ENCODE measurements around the gene ADAMTS10.
"Not testable (repeated sequence)": the region's sequence is repeated elsewhere in the genome, so short reads cannot be mapped to it uniquely, and the experiment has no call there.

Gene ADAMTS10

DNA sequence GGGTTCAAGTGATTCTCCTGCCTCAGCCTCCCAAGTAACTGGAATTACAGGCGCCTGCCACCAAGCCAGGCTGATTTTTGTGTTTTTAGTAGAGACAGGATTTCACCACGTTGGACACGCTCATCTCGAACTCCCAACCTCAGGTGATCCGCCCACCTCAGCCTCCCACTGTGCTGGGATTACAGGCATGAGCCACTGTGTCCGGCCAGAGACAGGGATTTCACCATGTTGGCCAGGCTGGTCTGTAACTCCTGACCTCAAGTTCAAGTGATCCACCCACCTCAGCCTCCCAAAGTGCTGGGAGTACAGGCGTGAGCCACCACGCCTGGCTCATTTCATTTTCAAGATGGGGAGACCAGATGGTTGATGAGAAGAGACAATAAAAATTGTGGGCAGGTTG, 45.6 kb downstream of the ADAMTS10 start:
- not testable (repeated sequence) for H3K9me3 ChIP-seq (ENCODE audit: control insufficient read depth in 2 of 2, low read length in 2 of 2); H3K4me1 ChIP-seq (ENCODE audit: control insufficient read depth, insufficient read depth, low read length); H3K27ac ChIP-seq (ENCODE audit: low read length); H3K4me3 ChIP-seq (ENCODE audit: low read length in 2 of 2); H3K36me3 ChIP-seq (ENCODE audit: control insufficient read depth in 2 of 2, insufficient read depth in 2 of 2, low read length in 2 of 2); H3K27me3 ChIP-seq (ENCODE audit: control insufficient read depth in 1 of 2, insufficient read depth in 2 of 2, low read length in 2 of 2); H3K9ac ChIP-seq (ENCODE audit: low read length in 2 of 2)

DNA sequence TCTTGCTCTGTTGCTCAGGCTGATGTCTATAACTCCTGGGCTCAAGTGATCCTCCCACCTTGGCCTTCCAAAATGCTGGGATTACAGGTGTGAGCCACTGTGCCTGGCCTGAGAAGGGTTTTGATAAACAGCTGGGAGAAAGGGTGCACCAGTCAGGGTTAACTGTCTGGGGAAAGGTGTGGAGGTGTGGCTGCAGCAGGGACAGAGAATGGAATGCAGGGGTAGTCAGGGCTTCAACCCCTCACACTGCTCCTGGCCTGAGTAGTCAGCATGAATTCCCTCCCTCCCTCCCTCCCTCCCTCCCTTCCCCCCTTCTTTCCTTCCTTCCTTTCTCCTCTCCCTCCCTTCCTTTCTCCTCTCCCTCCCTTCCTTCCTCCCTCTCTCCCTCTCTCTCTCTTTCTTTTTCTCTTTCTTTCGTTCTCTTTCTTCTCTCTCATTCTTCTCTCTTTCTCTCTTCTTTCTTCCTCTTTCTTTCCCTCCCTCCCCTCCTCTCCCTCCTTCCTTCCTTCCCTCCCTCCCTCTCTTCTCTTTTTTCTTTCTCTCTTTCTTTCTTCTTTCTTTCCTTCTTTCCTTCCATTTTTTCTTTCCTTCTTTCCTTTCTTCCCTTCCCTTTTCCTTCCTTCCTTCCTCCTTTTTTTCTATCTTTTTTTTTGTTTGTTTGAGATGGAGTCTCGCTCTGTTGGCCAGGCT, 49.3 kb downstream of the ADAMTS10 start:
- Histone ChIP-seq H3K27me3 (ENCODE audit: control insufficient read depth in 1 of 2, insufficient read depth in 2 of 2, low read length in 2 of 2) (no peaks in the 10 kb centered on the region), H3K9me3 (ENCODE audit: control insufficient read depth in 2 of 2, low read length in 2 of 2) (no peaks in the 10 kb centered on the region), H3K4me1 (ENCODE audit: control insufficient read depth, insufficient read depth, low read length) (no peaks in the 10 kb centered on the region), H3K36me3 (ENCODE audit: control insufficient read depth in 2 of 2, insufficient read depth in 2 of 2, low read length in 2 of 2) (no peaks in the 10 kb centered on the region), H3K27ac (ENCODE audit: low read length) (no peak overlapping the region), H3K4me3 (ENCODE audit: low read length in 2 of 2) (no peak overlapping the region), H3K9ac (ENCODE audit: low read length in 2 of 2) (no peak overlapping the region)

DNA sequence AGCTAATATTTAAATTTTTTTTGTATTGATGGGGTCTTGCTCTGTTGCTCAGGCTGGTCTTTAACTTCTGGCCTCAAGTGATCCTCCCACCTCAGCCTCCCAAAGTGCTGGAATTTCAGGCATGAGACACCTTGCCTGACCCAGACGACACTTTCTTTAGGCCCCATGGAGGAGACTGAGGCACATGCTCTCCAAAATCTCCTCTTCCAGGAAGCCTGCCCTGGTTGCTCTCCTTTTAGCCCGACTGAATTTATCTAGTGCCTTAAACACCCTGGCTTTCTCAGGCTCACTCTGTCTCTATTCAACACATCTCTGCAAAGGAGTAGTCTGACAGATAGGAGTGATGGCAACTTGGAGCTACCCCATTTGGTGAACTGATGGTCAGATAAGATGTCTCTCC, 52.2 kb downstream of the ADAMTS10 start:
- Histone ChIP-seq H3K4me1 (ENCODE audit: control insufficient read depth, insufficient read depth, low read length) (no peaks in the 10 kb centered on the region), H3K9ac (ENCODE audit: low read length in 2 of 2) (no peak overlapping the region), H3K27me3 (ENCODE audit: control insufficient read depth in 1 of 2, insufficient read depth in 2 of 2, low read length in 2 of 2) (no peaks in the 10 kb centered on the region)

DNA sequence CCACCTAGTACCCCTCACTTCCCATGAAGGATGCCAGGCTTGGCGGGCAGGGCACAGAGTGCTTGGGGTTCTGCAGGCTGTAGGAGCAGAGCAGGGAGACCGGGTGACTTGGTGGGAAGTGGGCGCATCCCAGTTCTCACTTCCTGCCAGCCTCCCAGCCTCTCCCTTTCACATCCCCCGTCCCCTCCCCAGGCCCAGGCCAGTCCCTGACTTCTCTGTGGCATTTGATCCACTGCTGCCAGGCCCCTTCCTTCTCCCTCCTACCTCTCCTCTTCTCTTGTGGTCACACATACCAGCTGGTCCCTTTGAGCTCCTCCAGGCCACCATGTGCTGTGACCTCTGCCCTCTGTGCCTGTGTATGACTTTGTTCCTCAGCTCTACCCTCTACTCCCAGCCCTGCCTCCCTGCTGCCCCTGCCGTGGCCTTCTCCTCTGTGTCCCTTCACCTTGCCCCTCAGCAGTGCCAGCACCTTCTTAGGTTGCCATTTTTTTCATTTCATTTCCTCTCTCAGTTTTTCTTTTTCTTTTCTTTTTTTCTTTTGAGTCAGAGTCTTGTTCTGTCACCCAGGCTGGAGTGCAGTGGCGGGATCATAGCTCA, 52.8 kb downstream of the ADAMTS10 start:
- no peaks in the 10 kb centered on the region for H3K9me3 ChIP-seq (ENCODE audit: control insufficient read depth in 2 of 2, low read length in 2 of 2)
- H3K9ac ChIP-seq (ENCODE audit: low read length in 2 of 2) = no peak overlapping the region
- H3K27ac ChIP-seq (ENCODE audit: low read length) = no peak overlapping the region
- no peak overlapping the region for H3K4me3 ChIP-seq (ENCODE audit: low read length in 2 of 2)
- no peaks in the 10 kb centered on the region for H3K4me1 ChIP-seq (ENCODE audit: control insufficient read depth, insufficient read depth, low read length)
- no peaks in the 10 kb centered on the region for H3K36me3 ChIP-seq (ENCODE audit: control insufficient read depth in 2 of 2, insufficient read depth in 2 of 2, low read length in 2 of 2)
- H3K27me3 ChIP-seq (ENCODE audit: control insufficient read depth in 1 of 2, insufficient read depth in 2 of 2, low read length in 2 of 2) = no peaks in the 10 kb centered on the region

More for the DNA sequence above, 52.2 kb downstream of the ADAMTS10 start:
- no peak overlapping the region for H3K27ac ChIP-seq (ENCODE audit: low read length)
- no peaks in the 10 kb centered on the region for H3K9me3 ChIP-seq (ENCODE audit: control insufficient read depth in 2 of 2, low read length in 2 of 2)
- H3K36me3 ChIP-seq (ENCODE audit: control insufficient read depth in 2 of 2, insufficient read depth in 2 of 2, low read length in 2 of 2) = no peaks in the 10 kb centered on the region
- H3K4me3 ChIP-seq (ENCODE audit: low read length in 2 of 2) = no peak overlapping the region

DNA sequence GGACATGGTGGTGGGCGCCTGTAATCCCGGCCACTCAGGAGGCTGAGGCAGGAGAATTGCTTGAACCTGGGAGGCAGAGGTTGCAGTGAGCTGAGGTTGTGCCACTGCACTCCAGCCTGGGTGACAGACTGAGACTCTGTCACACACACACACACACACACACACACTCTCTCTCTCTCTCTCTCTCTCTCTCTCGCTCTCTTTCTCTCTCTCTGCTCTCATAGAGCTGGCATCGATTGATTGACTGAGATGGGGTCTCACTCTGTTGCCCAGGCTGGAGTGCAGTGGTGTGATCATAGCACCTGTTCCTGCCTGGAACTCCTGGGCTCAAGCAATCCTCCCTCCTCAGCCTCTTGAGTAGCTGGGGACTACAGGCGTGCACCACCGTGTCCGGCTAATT, 56.8 kb downstream of the ADAMTS10 start:
- not testable (repeated sequence) for H3K9ac ChIP-seq (ENCODE audit: low read length in 2 of 2); H3K27ac ChIP-seq (ENCODE audit: low read length); H3K36me3 ChIP-seq (ENCODE audit: control insufficient read depth in 2 of 2, insufficient read depth in 2 of 2, low read length in 2 of 2); H3K9me3 ChIP-seq (ENCODE audit: control insufficient read depth in 2 of 2, low read length in 2 of 2); H3K4me3 ChIP-seq (ENCODE audit: low read length in 2 of 2); H3K27me3 ChIP-seq (ENCODE audit: control insufficient read depth in 1 of 2, insufficient read depth in 2 of 2, low read length in 2 of 2); H3K4me1 ChIP-seq (ENCODE audit: control insufficient read depth, insufficient read depth, low read length)

DNA sequence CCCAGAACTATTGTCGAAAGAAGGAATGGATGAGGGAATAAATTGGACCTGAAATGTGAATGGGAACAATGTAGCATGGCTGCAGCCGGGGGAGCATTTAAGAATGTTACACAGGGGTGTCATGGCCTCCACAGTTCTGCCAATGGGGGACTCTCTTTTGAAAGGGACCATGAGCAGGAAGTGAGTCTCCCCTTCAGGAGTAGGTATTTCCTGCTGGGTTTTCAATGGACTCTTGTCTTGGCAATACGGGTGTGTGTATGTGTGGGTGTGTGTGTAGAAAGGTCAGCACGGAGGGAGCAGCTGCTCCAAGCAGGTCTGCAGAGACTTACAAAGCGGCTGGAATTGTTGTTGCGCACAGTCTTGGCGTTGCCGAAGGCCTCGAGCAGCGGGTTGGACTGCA, 57.7 kb downstream of the ADAMTS10 start:
- Histone ChIP-seq H3K36me3 (ENCODE audit: control insufficient read depth in 2 of 2, insufficient read depth in 2 of 2, low read length in 2 of 2) (no peaks in the 10 kb centered on the region), H3K9ac (ENCODE audit: low read length in 2 of 2) (no peak overlapping the region), H3K4me1 (ENCODE audit: control insufficient read depth, insufficient read depth, low read length) (no peaks in the 10 kb centered on the region), H3K27ac (ENCODE audit: low read length) (no peak overlapping the region), H3K4me3 (ENCODE audit: low read length in 2 of 2) (no peak overlapping the region), H3K27me3 (ENCODE audit: control insufficient read depth in 1 of 2, insufficient read depth in 2 of 2, low read length in 2 of 2) (no peaks in the 10 kb centered on the region), H3K9me3 (ENCODE audit: control insufficient read depth in 2 of 2, low read length in 2 of 2) (no peaks in the 10 kb centered on the region)

DNA sequence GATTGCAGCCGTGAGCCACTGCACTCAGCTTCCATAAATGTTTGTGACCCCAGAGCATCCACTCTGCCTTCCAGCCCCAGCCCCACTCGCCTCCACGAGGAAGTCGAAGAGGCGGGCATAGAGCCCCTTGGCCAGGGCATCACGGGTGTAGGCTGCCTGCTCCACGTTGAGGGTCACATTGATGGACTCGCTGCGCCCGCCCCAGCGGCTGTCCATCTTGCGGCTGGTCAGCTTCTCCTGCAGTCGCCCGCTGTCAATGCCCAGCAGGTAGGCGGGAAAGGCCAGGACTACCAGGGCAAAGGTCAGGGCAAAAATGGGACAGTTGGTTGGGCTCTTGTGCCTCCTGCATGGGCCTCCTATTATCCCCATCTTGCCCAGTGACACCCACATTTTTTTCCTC, 60.4 kb downstream of the ADAMTS10 start:
- Histone ChIP-seq H3K9me3 (ENCODE audit: control insufficient read depth in 2 of 2, low read length in 2 of 2) (no peaks in the 10 kb centered on the region), H3K27me3 (ENCODE audit: control insufficient read depth in 1 of 2, insufficient read depth in 2 of 2, low read length in 2 of 2) (no peaks in the 10 kb centered on the region), H3K9ac (ENCODE audit: low read length in 2 of 2) (no peak overlapping the region)

DNA sequence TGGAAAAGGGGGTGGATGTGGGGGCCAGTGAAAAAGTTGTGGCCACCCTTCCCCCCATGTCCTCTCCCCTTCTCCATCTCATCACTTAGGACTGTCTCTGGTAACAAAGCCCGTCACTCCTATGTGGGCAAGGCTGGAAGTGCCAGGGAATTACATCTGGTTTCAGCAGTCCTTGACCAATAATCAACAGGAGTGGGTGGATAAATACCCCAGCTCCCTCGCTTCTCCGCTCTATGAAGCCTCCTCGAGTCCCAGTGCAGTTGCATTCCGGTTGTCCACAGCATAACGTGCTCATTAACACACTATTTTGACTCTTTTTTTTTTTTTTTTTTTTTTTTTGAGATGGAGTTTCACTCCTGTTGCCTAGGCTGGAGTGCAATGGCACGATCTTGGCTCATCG, 64.8 kb downstream of the ADAMTS10 start:
- no peaks in the 10 kb centered on the region for H3K4me1 ChIP-seq (ENCODE audit: control insufficient read depth, insufficient read depth, low read length)
- H3K9me3 ChIP-seq (ENCODE audit: control insufficient read depth in 2 of 2, low read length in 2 of 2) = no peaks in the 10 kb centered on the region
- H3K36me3 ChIP-seq (ENCODE audit: control insufficient read depth in 2 of 2, insufficient read depth in 2 of 2, low read length in 2 of 2) = peaks cover 2 to 3% of the 10 kb centered on the region in 2 donors
- H3K4me3 ChIP-seq (ENCODE audit: low read length in 2 of 2) = no peak overlapping the region
- no peak overlapping the region for H3K27ac ChIP-seq (ENCODE audit: low read length)
- H3K27me3 ChIP-seq (ENCODE audit: control insufficient read depth in 1 of 2, insufficient read depth in 2 of 2, low read length in 2 of 2) = no peaks in the 10 kb centered on the region
- no peak overlapping the region for H3K9ac ChIP-seq (ENCODE audit: low read length in 2 of 2)

More for the DNA sequence above, 60.4 kb downstream of the ADAMTS10 start:
- H3K4me1 ChIP-seq (ENCODE audit: control insufficient read depth, insufficient read depth, low read length) = no peaks in the 10 kb centered on the region
- no peak overlapping the region for H3K4me3 ChIP-seq (ENCODE audit: low read length in 2 of 2)
- H3K27ac ChIP-seq (ENCODE audit: low read length) = no peak overlapping the region
- H3K36me3 ChIP-seq (ENCODE audit: control insufficient read depth in 2 of 2, insufficient read depth in 2 of 2, low read length in 2 of 2) = peaks cover 2 to 3% of the 10 kb centered on the region in 2 donors

DNA sequence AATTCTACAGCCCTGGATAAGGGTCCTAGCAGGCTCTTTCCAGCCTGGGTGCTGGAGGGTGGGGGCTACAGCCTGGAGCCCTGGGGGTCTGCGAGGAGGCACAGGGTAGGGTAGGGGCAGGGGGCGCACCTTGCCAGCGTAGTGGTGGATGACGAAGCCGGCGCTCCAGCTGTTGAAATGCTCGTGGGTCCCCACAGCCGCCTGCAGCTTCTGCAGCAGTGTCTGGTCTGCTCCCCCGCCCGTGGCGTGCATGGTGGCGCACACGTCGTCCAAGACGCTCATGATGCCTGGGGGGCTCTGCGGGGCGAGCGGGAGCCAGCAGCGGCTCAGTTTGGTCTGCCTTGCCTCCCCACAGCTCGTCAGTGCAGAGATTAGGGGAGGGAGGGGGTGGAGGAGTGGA, 66.3 kb downstream of the ADAMTS10 start:
- Histone ChIP-seq H3K27me3 (ENCODE audit: control insufficient read depth in 1 of 2, insufficient read depth in 2 of 2, low read length in 2 of 2) (no peaks in the 10 kb centered on the region), H3K4me1 (ENCODE audit: control insufficient read depth, insufficient read depth, low read length) (no peaks in the 10 kb centered on the region), H3K36me3 (ENCODE audit: control insufficient read depth in 2 of 2, insufficient read depth in 2 of 2, low read length in 2 of 2) (peaks cover 2 to 3% of the 10 kb centered on the region in 2 donors), H3K27ac (ENCODE audit: low read length) (no peak overlapping the region), H3K9ac (ENCODE audit: low read length in 2 of 2) (no peak overlapping the region), H3K9me3 (ENCODE audit: control insufficient read depth in 2 of 2, low read length in 2 of 2) (no peaks in the 10 kb centered on the region), H3K4me3 (ENCODE audit: low read length in 2 of 2) (no peak overlapping the region)

DNA sequence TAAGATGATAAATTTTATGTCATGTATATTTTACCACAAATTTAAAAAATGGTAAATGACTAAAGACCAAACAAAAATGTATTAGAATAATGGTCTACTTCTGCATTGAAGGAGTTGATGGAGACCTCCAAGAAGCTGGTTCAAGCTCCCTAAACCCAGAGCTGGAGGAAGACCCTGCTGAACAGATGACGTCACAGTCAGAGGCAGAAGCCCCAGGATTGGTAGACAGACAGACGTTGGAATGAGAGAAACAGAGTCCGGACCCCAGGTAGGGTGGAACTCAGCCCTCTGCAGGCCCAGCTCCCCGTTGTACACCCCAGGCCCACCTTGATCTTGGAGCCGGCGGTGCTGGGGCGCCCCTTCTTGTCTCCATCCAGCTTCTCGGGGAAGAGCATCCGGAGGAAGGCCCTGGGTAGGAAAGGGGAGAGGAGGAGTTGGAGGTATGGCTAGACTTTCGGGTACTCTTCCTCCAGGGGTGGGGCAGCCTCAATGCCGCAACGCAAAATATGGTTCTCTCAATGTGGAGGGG, 70.8 kb downstream of the ADAMTS10 start:
- no peaks in the 10 kb centered on the region for H3K27me3 ChIP-seq (ENCODE audit: control insufficient read depth in 1 of 2, insufficient read depth in 2 of 2, low read length in 2 of 2)
- no peaks in the 10 kb centered on the region for H3K4me1 ChIP-seq (ENCODE audit: control insufficient read depth, insufficient read depth, low read length)
- no peaks in the 10 kb centered on the region for H3K9me3 ChIP-seq (ENCODE audit: control insufficient read depth in 2 of 2, low read length in 2 of 2)
- no peak overlapping the region for H3K9ac ChIP-seq (ENCODE audit: low read length in 2 of 2)
- no peak overlapping the region for H3K27ac ChIP-seq (ENCODE audit: low read length)
- H3K36me3 ChIP-seq (ENCODE audit: control insufficient read depth in 2 of 2, insufficient read depth in 2 of 2, low read length in 2 of 2) = no peaks in the 10 kb centered on the region
- no peak overlapping the region for H3K4me3 ChIP-seq (ENCODE audit: low read length in 2 of 2)

DNA sequence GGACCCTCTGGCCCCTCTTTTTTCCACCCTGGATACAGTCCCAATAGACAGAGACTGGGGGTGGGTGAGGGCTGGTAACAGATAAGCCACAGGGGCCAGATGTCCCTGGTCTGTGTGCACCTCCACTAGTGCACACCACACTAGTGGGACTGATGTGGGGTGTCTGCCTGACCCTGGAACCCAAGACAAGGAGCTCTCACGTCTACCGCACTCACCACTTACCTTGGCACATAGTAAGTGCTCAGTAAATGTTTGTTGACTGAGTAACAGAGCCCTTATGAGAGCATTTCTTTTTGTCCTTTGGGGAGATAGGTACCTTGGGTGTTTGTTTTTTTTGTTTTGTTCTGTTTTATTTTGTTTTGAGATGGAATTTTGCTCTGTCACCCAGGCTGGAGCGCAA, 73.4 kb downstream of the ADAMTS10 start:
- no peaks in the 10 kb centered on the region for H3K9me3 ChIP-seq (ENCODE audit: control insufficient read depth in 2 of 2, low read length in 2 of 2)
- H3K4me3 ChIP-seq (ENCODE audit: low read length in 2 of 2) = no peak overlapping the region
- H3K4me1 ChIP-seq (ENCODE audit: control insufficient read depth, insufficient read depth, low read length) = no peaks in the 10 kb centered on the region
- H3K27me3 ChIP-seq (ENCODE audit: control insufficient read depth in 1 of 2, insufficient read depth in 2 of 2, low read length in 2 of 2) = no peaks in the 10 kb centered on the region
- no peaks in the 10 kb centered on the region for H3K36me3 ChIP-seq (ENCODE audit: control insufficient read depth in 2 of 2, insufficient read depth in 2 of 2, low read length in 2 of 2)
- H3K9ac ChIP-seq (ENCODE audit: low read length in 2 of 2) = no peak overlapping the region
- H3K27ac ChIP-seq (ENCODE audit: low read length) = no peak overlapping the region
